Neutrophil (primary cell): ENCODE measurements around the gene IL1RL2.

ENCODE experiments used
- H3K27ac ChIP-seq: fragments of 200-600 bp; sonication (generic); 2 replicates; pipeline ENCODE4 v1.5.1; 2016; ENCODE audit warnings: mild to moderate bottlenecking, moderate library complexity
- H3K27me3 ChIP-seq: fragments of 200-600 bp; sonication (generic); 2 replicates; pipeline ENCODE4 v1.6.0; 2016; ENCODE audit warnings: mild to moderate bottlenecking
- H3K36me3 ChIP-seq: fragments of 200-600 bp; sonication (generic); 2 replicates; pipeline ENCODE4 v1.5.1; 2017
- H3K4me1 ChIP-seq, 2 experiments: fragments of 200-600 bp in 1 of 2; sonication (generic) in 1 of 2; 1 replicate in 1 of 2; 2 replicates in 1 of 2; pipeline versions ENCODE4 v1.5.1 to v1.6.1; 2013 to 2016; ENCODE audit warnings: low read depth in 1 of 2, low read length in 1 of 2, mild to moderate bottlenecking in 1 of 2, moderate library complexity in 1 of 2; ENCODE audit not compliant: control insufficient read depth in 1 of 2, insufficient read depth in 1 of 2
- H3K4me3 ChIP-seq, 2 experiments: fragments of 200-600 bp in 1 of 2; sonication (generic) in 1 of 2; 1 replicate in 1 of 2; 2 replicates in 1 of 2; pipeline ENCODE4 v1.5.1; 2013 to 2016; ENCODE audit warnings: low read depth in 1 of 2, low read length in 1 of 2, mild to moderate bottlenecking in 1 of 2, moderate library complexity in 1 of 2
- H3K9me3 ChIP-seq: fragments of 200-600 bp; sonication (generic); 2 replicates; pipeline ENCODE4 v1.5.1; 2016
- CTCF ChIP-seq: fragments of 200-600 bp; sonication (generic); IDR thresholded peaks from 2 replicates; pipeline ENCODE4 v1.5.1; 2016; ENCODE audit warnings: antibody characterized with exemption

IL1RL2 gene

DNA sequence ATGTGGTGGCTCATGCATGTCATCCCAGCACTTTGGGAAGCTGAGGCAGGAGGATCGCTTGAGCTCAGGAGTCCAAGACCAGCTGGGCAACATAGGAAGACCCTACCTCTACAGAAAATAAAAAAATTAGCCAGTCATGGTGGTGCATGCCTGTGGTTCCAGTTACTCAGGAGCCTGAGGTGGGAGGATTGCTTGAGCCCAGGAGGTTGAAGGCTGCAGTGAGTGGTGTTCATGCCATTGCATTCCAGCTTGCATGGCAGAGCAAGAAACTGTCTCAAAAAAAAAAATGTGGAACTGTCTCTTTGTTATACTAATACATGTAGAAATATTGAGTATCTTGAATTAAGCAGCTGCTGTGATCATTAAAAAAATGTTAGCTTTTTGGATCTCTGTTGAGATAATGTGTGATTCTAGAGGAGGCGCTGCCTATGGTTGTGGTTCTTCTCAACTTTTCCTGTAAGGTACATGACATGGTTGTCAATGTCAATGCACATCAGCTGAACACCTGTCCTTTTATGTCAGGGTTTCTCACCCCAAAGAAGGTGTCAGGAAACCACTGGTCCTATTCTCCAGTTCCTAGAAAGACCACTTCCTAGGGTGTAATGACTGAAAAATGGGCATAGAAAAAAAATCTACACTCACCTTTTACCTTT lies 89.9 kb downstream of the IL1RL2 start:
- Histone ChIP-seq H3K4me1 (peaks cover 14 to 31% of the 10 kb centered on the region in 2 experiments), H3K9me3 (no peaks in the 10 kb centered on the region), H3K36me3 (no peaks in the 10 kb centered on the region), H3K4me3 (no peak overlapping the region), H3K27me3 (no peaks in the 10 kb centered on the region), H3K27ac (no peak overlapping the region)
- TF ChIP-seq CTCF: no peak

DNA sequence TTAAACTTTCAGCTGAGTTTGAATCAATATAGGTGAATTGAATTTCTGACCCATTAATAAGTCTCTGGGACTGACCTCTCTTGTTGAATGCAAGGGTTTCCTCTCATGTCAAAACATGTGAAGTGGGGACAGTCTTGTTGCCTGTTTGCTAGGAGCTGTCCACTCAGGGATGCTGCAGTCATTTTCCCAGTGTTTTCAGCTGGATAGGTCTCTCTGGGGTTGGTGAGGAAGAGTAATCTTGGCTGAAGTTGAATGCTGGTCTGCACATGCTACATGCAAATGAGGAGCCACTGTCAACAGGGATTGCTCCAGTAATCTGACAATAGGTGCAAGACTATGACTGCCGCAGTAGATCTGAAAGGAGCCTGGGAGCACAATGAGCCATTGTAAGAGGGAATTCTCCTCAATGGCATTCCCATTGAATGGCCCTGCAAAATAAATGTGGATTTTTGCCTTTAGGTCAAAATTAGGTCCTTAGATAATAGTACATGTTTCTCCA lies 90.4 kb downstream of the IL1RL2 start:
- no peaks in the 10 kb centered on the region for H3K9me3 ChIP-seq
- no peaks in the 10 kb centered on the region for H3K27me3 ChIP-seq
- no peaks in the 10 kb centered on the region for H3K36me3 ChIP-seq
- H3K27ac ChIP-seq: no peak overlapping the region
- no peak for TF ChIP-seq CTCF
- H3K4me1 ChIP-seq: peaks cover 14 to 31% of the 10 kb centered on the region in 2 experiments
- H3K4me3 ChIP-seq: no peak overlapping the region

DNA sequence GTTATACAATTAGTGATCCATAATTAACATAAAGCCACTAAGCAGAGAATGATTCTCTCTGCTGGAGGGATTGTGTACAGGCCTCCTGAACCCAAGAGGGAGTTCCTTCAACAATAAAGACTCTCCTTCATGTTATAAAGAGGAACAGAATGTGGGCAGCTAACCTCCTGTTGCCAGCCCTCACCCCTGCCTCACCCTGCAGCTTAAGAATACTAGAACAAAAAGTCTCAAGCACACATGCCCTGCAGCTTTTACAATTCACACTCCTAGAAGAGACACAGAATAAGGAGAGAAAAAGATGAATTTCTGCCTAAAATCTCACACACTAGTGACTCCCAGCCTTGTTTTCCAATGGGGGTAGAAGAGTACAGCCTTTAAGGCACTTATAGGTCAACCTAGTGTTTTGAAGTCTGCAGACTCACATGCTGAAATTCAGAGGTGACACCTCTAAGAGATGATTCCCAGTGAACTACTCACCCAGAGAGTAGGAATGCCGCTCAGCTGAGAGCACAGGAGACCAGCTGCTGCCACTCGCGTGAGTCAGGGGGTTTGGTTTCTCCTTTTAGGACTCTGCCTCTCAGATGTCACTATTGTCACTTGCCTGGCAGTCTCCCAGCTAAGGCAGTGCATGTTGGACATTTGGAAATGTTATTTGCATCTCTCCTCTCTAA lies 92.0 kb downstream of the IL1RL2 start:
- no peak overlapping the region for H3K27ac ChIP-seq
- no peaks in the 10 kb centered on the region for H3K27me3 ChIP-seq
- TF ChIP-seq CTCF: no peak
- no peaks in the 10 kb centered on the region for H3K36me3 ChIP-seq
- no peaks in the 10 kb centered on the region for H3K9me3 ChIP-seq
- H3K4me3 ChIP-seq: no peak overlapping the region
- peaks cover 7 to 26% of the 10 kb centered on the region in 2 experiments for H3K4me1 ChIP-seq

GRCh38 chr2:102279391-102279735 lies 92.5 kb downstream of the IL1RL2 start:
- Histone ChIP-seq H3K4me1 (peaks cover 2 to 24% of the 10 kb centered on the region in 2 experiments), H3K9me3 (no peaks in the 10 kb centered on the region), H3K27ac (no peak overlapping the region), H3K36me3 (no peaks in the 10 kb centered on the region), H3K4me3 (no peak overlapping the region), H3K27me3 (no peaks in the 10 kb centered on the region)
- no peak for TF ChIP-seq CTCF

GRCh38 chr2:102282678-102283091 lies 95.9 kb downstream of the IL1RL2 start:
- H3K4me1 ChIP-seq: peaks cover 0 to 18% of the 10 kb centered on the region in 2 experiments
- H3K36me3 ChIP-seq: no peaks in the 10 kb centered on the region
- H3K4me3 ChIP-seq: no peak overlapping the region
- TF ChIP-seq CTCF: no peak
- no peaks in the 10 kb centered on the region for H3K9me3 ChIP-seq
- H3K27me3 ChIP-seq: no peaks in the 10 kb centered on the region
- no peak overlapping the region for H3K27ac ChIP-seq
